ENCODE measurements around the gene CDH4. TPM values are rescaled to one million over a fixed set of nuclear protein-coding genes. Genes with fewer than 3 reads are reported as not detected.

CDH4 gene
- total RNA-seq, 1 experiment from 2014 or later: not detected

DNA sequence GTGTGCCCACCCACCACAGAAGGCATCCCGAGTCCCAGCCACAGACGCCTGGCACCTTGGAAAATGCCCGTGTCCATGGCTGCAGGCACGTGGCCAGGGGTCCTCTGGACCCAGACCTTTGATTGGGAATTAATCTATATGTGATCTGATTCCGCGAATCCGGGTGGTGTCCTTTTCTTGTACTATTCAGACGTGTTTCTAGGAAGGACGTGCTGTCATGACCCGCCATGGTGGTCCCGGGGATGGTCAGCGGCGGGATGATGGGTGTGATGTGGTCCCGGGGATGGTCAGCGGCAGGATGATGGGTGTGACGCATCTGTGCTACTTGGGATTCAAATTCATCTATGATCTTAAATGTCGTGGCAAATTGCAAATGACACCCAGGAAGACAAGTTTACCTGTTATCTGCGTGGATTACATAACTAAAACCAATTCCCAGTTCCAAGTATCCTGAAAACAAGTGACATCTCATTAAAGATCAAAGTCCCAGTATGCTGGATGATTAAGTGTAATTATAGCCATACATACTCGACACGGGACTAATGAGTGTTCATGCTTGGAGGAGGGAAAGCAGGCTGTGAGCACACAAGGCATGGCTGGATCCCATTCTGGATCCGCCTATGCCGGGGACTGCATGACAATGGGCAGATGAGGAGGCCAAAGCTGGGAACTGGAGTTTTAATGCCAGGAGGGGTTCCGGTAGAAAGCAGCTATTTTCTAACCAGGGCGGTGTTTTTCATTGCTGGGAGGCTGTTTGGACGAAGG lies 557.1 kb downstream of the CDH4 start:
- DNase-seq: no peak
- no peaks in the 10 kb centered on the region for H3K36me3 ChIP-seq (ENCODE audit: low read depth)
- H3K27me3 ChIP-seq (ENCODE audit: insufficient read depth, low read depth): peaks cover 99% of the 10 kb centered on the region
- TF ChIP-seq EZH2 (IDR thresholded peaks at IDR 0.05; ENCODE audit: low read depth): peak; percentile 59; the same call in 1 of the 2 replicates
- TF ChIP-seq, protein P1, sequence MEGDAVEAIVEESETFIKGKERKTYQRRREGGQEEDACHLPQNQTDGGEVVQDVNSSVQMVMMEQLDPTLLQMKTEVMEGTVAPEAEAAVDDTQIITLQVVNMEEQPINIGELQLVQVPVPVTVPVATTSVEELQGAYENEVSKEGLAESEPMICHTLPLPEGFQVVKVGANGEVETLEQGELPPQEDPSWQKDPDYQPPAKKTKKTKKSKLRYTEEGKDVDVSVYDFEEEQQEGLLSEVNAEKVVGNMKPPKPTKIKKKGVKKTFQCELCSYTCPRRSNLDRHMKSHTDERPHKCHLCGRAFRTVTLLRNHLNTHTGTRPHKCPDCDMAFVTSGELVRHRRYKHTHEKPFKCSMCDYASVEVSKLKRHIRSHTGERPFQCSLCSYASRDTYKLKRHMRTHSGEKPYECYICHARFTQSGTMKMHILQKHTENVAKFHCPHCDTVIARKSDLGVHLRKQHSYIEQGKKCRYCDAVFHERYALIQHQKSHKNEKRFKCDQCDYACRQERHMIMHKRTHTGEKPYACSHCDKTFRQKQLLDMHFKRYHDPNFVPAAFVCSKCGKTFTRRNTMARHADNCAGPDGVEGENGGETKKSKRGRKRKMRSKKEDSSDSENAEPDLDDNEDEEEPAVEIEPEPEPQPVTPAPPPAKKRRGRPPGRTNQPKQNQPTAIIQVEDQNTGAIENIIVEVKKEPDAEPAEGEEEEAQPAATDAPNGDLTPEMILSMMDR (conservative IDR thresholded peaks at IDR 0.05): no peak
- H3K4me1 ChIP-seq (replicated peaks; ENCODE audit: insufficient read depth): no peaks in the 10 kb centered on the region
- no peaks in the 10 kb centered on the region for H3F3A ChIP-seq (ENCODE audit: insufficient read depth, low read depth)
- no peaks in the 10 kb centered on the region for H4K20me1 ChIP-seq (ENCODE audit: insufficient read depth)
- H3K9me3 ChIP-seq (ENCODE audit: insufficient read depth, low read depth): no peaks in the 10 kb centered on the region; the same call in 1 of the 2 replicates
- POLR2A ChIA-PET (ENCODE audit: unreplicated experiment): no interaction called here
- no peak overlapping the region for H3K4me3 ChIP-seq
- intact Hi-C loops (cut with micrococcal nuclease; ENCODE audit: unreplicated experiment): no loop called here
- H3K79me2 ChIP-seq (ENCODE audit: low read depth): no peaks in the 10 kb centered on the region
- BruUV-seq (replicated peaks): no TSS peak
- H3K27ac ChIP-seq: no peak overlapping the region
- H3K9me2 ChIP-seq (ENCODE audit: insufficient read depth): no peaks in the 10 kb centered on the region
- no peak overlapping the region for H2AFZ ChIP-seq
- CTCF ChIA-PET: no interaction called here
- no peak overlapping the region for H3K4me2 ChIP-seq

DNA sequence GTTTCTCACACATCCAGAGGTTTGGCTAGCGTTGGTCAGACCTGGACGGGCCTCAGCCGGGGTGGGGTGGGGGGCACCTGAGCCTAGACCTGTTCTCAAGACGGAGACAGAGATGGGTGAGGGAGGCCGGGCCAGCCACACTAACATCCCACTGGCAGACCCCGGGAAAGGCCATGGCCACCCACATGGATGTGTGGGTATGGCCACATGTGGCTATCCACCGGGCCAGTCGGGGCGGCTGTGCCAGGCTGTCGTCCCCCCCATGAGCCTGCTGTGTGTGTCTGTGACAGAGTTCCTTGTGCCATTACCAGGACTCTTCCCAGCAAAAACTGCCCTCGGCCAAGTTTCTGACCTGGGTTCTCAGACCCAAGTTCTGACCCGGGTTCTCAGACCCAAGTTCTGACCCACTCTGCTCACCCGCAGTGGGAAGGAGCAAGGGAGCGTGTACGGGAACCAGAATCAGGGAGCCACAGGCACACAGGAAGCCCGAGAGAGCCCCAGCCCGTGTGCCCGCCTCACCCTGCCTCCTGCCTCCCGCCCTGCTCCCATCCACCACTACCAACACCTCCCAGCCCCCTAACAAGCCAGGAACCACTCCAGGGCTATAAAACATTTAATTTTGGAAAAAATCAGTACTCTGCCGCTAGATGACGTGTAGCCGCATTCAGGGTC lies 558.1 kb downstream of the CDH4 start:
- no peaks in the 10 kb centered on the region for H3K9me2 ChIP-seq (ENCODE audit: insufficient read depth)
- BruUV-seq (replicated peaks): no TSS peak
- no peaks in the 10 kb centered on the region for H3K4me1 ChIP-seq (replicated peaks; ENCODE audit: insufficient read depth)
- no peak overlapping the region for H2AFZ ChIP-seq
- H3F3A ChIP-seq (ENCODE audit: insufficient read depth, low read depth): no peaks in the 10 kb centered on the region
- peaks cover 99% of the 10 kb centered on the region for H3K27me3 ChIP-seq (ENCODE audit: insufficient read depth, low read depth)
- CTCF ChIA-PET: no interaction called here
- H4K20me1 ChIP-seq (ENCODE audit: insufficient read depth): no peaks in the 10 kb centered on the region
- H3K4me2 ChIP-seq: no peak overlapping the region
- TF ChIP-seq, protein P1 (conservative IDR thresholded peaks at IDR 0.05): no peak
- TF ChIP-seq EZH2 (IDR thresholded peaks at IDR 0.05; ENCODE audit: low read depth): no peak
- H3K27ac ChIP-seq: no peak overlapping the region
- intact Hi-C loops (cut with micrococcal nuclease; ENCODE audit: unreplicated experiment): no loop called here
- POLR2A ChIA-PET (ENCODE audit: unreplicated experiment): no interaction called here
- H3K79me2 ChIP-seq (ENCODE audit: low read depth): no peaks in the 10 kb centered on the region
- no peaks in the 10 kb centered on the region for H3K36me3 ChIP-seq (ENCODE audit: low read depth)
- H3K4me3 ChIP-seq: no peak overlapping the region
- H3K9me3 ChIP-seq (ENCODE audit: insufficient read depth, low read depth): no peaks in the 10 kb centered on the region; the same call in 1 of the 2 replicates
- no peak for DNase-seq

DNA sequence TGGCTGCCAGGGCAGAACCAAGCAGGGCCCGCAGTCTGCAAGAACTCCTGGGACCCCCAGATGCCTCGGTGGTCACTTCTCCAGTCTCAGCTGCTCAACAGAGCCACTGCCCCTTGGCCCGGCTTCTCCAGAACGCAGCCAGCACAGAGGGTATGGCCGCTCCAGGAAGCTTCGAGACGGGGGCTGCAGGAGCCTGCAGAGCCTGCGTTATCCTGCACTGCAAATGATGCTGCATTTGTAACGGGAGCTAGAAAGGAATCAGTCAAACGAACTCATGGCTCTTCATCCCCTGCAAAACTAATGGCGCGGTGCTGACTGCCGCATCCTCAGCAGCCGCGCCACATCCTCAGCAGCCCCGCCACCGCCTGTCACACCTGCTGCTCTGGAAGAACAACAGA lies 558.7 kb downstream of the CDH4 start:
- H3K4me1 ChIP-seq (replicated peaks; ENCODE audit: insufficient read depth): no peaks in the 10 kb centered on the region
- POLR2A ChIA-PET (ENCODE audit: unreplicated experiment): no interaction called here
- H4K20me1 ChIP-seq (ENCODE audit: insufficient read depth): no peaks in the 10 kb centered on the region
- H3K36me3 ChIP-seq (ENCODE audit: low read depth): no peaks in the 10 kb centered on the region
- DNase-seq: no peak
- H3K9me3 ChIP-seq (ENCODE audit: insufficient read depth, low read depth): no peaks in the 10 kb centered on the region; the same call in 1 of the 2 replicates
- H3K27me3 ChIP-seq (ENCODE audit: insufficient read depth, low read depth): peaks cover 99% of the 10 kb centered on the region
- H3K9me2 ChIP-seq (ENCODE audit: insufficient read depth): no peaks in the 10 kb centered on the region
- no peak overlapping the region for H3K4me3 ChIP-seq
- no peak overlapping the region for H3K27ac ChIP-seq
- TF ChIP-seq EZH2 (IDR thresholded peaks at IDR 0.05; ENCODE audit: low read depth): no peak
- TF ChIP-seq, protein P1 (conservative IDR thresholded peaks at IDR 0.05): no peak
- CTCF ChIA-PET: interaction anchor here (0.7 kb wide), 1 partner anchor 104 kb away, joined by 4 read pairs; no protein-coding TSS in a partner anchor
- no peaks in the 10 kb centered on the region for H3K79me2 ChIP-seq (ENCODE audit: low read depth)
- no peak overlapping the region for H2AFZ ChIP-seq
- no TSS peak for BruUV-seq (replicated peaks)
- intact Hi-C loops (cut with micrococcal nuclease; ENCODE audit: unreplicated experiment): no loop called here
- no peak overlapping the region for H3K4me2 ChIP-seq
- H3F3A ChIP-seq (ENCODE audit: insufficient read depth, low read depth): no peaks in the 10 kb centered on the region
